NB4 (cell line): ENCODE results near the gene IQSEC3.
A peak's percentile ranks its signal among the peaks of the same experiment; 100 is the strongest.

Experiments used
- DNase-seq: peaks from one replicate; pipeline ENCODE4 v3.0.0; 2010; ENCODE audit warnings: low read depth
- H3K4me3 ChIP-seq: one replicate; pipeline ENCODE4 v1.5.1; 2011; ENCODE audit warnings: mild to moderate bottlenecking, low read depth, low read length, moderate library complexity
- CTCF ChIP-seq: IDR thresholded peaks from one replicate; pipeline ENCODE4 v1.5.1; 2012; ENCODE audit warnings: low read depth, low read length
- MAX ChIP-seq: IDR thresholded peaks from 2 replicates; pipeline ENCODE4 v1.6.1; 2011; ENCODE audit warnings: low read depth, low read length
- MYC ChIP-seq: IDR thresholded peaks from 2 replicates; pipeline ENCODE4 v1.6.1; 2011; ENCODE audit warnings: low read depth, low read length
- POLR2A ChIP-seq: IDR thresholded peaks from 2 replicates; pipeline ENCODE4 v1.6.1; 2011; ENCODE audit warnings: mild to moderate bottlenecking; ENCODE audit not compliant: insufficient read length; ENCODE audit errors: extremely low read depth

The IQSEC3 gene

GRCh38 chr12:147242-147641 lies 80.7 kb downstream of the IQSEC3 start:
- DNase-seq: no peak
- TF ChIP-seq CTCF (no peak), MAX (no peak), MYC (no peak), POLR2A (no peak)

GRCh38 chr12:148676-149416 lies 82.3 kb downstream of the IQSEC3 start:
- no peak for TF ChIP-seq POLR2A
- no peak for TF ChIP-seq MAX
- no peak for TF ChIP-seq MYC
- TF ChIP-seq CTCF: no peak
- DNase-seq: no peak
- no peak overlapping the region for H3K4me3 ChIP-seq

More at GRCh38 chr12:147242-147641, 80.7 kb downstream of the IQSEC3 start:
- H3K4me3 ChIP-seq: no peak overlapping the region

- no peak for DNase-seq
- H3K4me3 ChIP-seq: no peak overlapping the region
- TF ChIP-seq CTCF (no peak), MYC (no peak), POLR2A (no peak), MAX (no peak)
Measured at GRCh38 chr12:151579-151978, 85.0 kb downstream of the IQSEC3 start.

- no peak for TF ChIP-seq MYC
- TF ChIP-seq CTCF: no peak
- no peak for TF ChIP-seq POLR2A
- 0 out of 2 replicates have a peak, but pooled peaks have one; percentile 9 for TF ChIP-seq MAX
- peak; percentile 53 for DNase-seq
- no peak overlapping the region for H3K4me3 ChIP-seq
Measured at GRCh38 chr12:152440-152839, 85.9 kb downstream of the IQSEC3 start.

- DNase-seq: peak; percentile 78
- TF ChIP-seq CTCF (peak; percentile 92), POLR2A (no peak)
- H3K4me3 ChIP-seq: no peak overlapping the region
Measured at GRCh38 chr12:153080-153746, 86.6 kb downstream of the IQSEC3 start.
